Measurements from ENCODE around the gene DNAJC16.

Gene DNAJC16

DNA sequence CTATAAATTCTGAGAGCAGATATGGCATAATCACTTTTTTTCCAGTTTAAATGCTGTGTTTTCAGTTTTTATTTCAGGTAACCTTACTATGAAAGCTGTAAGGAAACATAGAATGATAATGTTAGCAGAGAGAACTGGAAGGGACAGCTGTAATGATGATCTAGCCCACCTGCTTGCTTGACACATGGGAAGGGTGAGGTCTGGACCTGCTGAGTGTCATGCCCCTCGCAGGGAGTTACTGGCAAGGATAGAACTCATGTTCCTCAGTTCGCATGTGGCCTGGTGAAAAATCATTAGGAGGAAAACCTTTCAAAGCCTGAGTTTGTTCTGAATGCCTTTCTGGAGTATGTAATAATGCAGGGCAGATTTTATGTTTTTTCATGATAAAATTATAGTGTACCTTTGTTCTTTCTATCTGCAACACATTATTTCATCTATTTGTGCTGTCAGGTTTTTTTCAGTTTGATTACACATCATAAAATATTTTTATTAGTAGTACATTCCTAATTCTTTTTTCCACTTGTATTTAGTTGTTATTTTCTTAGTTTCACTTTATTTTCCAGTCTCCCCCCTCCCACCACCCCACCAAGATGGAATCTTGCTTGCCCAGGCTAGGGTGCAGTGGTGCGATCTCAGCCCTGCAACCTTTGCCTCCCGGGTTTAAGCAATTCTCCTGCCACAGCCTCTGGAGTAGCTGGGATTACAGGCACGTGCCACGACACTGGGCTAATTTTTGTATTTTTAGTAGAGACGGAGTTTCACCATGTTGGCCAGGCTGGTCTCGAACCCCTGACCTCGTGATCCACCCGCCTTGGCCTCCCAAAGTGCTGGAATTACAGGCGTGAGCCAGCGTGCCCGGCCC lies 98.6 kb downstream of the DNAJC16 start:
- TF ChIP-seq FOXM1 (IDR thresholded peaks at IDR 0.05; ENCODE audit: borderline replicate concordance, low read depth) (no peak), EP300 (IDR thresholded peaks at IDR 0.05; ENCODE audit: borderline replicate concordance) (no peak), CEBPB (IDR thresholded peaks at IDR 0.05) (no peak), TCF12 (IDR thresholded peaks at IDR 0.05; ENCODE audit: low read depth) (no peak), ZBTB7A (IDR thresholded peaks at IDR 0.05; ENCODE audit: low read depth) (no peak), NFIC (IDR thresholded peaks at IDR 0.05) (no peak), TAF1 (IDR thresholded peaks at IDR 0.05; ENCODE audit: low read depth) (no peak), YY1 (IDR thresholded peaks at IDR 0.05; ENCODE audit: low read depth) (no peak), EGR1 (IDR thresholded peaks at IDR 0.05) (no peak), CREB1 (IDR thresholded peaks at IDR 0.05; ENCODE audit: low read depth) (no peak), TEAD4 (IDR thresholded peaks at IDR 0.05) (no peak), RAD21 (IDR thresholded peaks at IDR 0.05; ENCODE audit: low read depth) (no peak)
- TF ChIP-seq, protein P1, sequence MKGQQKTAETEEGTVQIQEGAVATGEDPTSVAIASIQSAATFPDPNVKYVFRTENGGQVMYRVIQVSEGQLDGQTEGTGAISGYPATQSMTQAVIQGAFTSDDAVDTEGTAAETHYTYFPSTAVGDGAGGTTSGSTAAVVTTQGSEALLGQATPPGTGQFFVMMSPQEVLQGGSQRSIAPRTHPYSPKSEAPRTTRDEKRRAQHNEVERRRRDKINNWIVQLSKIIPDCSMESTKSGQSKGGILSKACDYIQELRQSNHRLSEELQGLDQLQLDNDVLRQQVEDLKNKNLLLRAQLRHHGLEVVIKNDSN (IDR thresholded peaks at IDR 0.05): no peak
- TF ChIP-seq, protein P2, sequence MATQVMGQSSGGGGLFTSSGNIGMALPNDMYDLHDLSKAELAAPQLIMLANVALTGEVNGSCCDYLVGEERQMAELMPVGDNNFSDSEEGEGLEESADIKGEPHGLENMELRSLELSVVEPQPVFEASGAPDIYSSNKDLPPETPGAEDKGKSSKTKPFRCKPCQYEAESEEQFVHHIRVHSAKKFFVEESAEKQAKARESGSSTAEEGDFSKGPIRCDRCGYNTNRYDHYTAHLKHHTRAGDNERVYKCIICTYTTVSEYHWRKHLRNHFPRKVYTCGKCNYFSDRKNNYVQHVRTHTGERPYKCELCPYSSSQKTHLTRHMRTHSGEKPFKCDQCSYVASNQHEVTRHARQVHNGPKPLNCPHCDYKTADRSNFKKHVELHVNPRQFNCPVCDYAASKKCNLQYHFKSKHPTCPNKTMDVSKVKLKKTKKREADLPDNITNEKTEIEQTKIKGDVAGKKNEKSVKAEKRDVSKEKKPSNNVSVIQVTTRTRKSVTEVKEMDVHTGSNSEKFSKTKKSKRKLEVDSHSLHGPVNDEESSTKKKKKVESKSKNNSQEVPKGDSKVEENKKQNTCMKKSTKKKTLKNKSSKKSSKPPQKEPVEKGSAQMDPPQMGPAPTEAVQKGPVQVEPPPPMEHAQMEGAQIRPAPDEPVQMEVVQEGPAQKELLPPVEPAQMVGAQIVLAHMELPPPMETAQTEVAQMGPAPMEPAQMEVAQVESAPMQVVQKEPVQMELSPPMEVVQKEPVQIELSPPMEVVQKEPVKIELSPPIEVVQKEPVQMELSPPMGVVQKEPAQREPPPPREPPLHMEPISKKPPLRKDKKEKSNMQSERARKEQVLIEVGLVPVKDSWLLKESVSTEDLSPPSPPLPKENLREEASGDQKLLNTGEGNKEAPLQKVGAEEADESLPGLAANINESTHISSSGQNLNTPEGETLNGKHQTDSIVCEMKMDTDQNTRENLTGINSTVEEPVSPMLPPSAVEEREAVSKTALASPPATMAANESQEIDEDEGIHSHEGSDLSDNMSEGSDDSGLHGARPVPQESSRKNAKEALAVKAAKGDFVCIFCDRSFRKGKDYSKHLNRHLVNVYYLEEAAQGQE (IDR thresholded peaks at IDR 0.05; ENCODE audit: low read depth): no peak
- TF ChIP-seq, protein P3, sequence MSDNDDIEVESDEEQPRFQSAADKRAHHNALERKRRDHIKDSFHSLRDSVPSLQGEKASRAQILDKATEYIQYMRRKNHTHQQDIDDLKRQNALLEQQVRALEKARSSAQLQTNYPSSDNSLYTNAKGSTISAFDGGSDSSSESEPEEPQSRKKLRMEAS (IDR thresholded peaks at IDR 0.05): no peak

Data from Ishikawa (cell line).